Caco-2 (cell line): Measurements from ENCODE around the gene LEO1. TPM values are rescaled to one million over a fixed set of nuclear protein-coding genes. Genes with fewer than 3 reads are reported as not detected.

Source experiments
- BruUV-seq: library from RNA; stranded (reverse); fragments of 400-500 nt; replicated peaks from 2 replicates; lab custom pipeline; 2021; lab: Mats Ljungman, UMichigan
- CTCF ChIA-PET: fragments of 300-600 bp; sonication (Branson Sonifier 250); formaldehyde crosslinking; loops from one replicate; lab custom pipeline; 2022; ENCODE audit warnings: antibody characterized with exemption; lab: Charles Lee
- POLR2A ChIA-PET: fragments of 300-600 bp; sonication (Branson Sonifier 250); formaldehyde crosslinking; loops from one replicate; lab custom pipeline; 2022; ENCODE audit warnings: antibody characterized with exemption; lab: Charles Lee
- DNase-seq, 2 experiments: peaks; one replicate each; pipeline versions ENCODE4 v3.0.0 to v3.0.0-alpha.2; 2020 to 2022
- H3K27me3 ChIP-seq: replicated peaks from 2 replicates; pipeline ENCODE4 v1.6.0; 2011; ENCODE audit warnings: low read length; ENCODE audit not compliant: control insufficient read depth, insufficient read depth
- H3K36me3 ChIP-seq: 2 replicates; pipeline ENCODE4 v1.5.1; 2011; ENCODE audit warnings: low read length; ENCODE audit not compliant: control insufficient read depth, insufficient read depth
- H3K4me1 ChIP-seq: fragments of 250-450 bp; sonication (Bioruptor Pico); 2 replicates; pipeline ENCODE4 v1.5.1; 2020; ENCODE audit warnings: mild to moderate bottlenecking
- H3K4me3 ChIP-seq: 2 replicates; pipeline ENCODE4 v1.5.1; 2011; ENCODE audit warnings: low read depth, mild to moderate bottlenecking, control low read depth, low read length
- H3K9me3 ChIP-seq: fragments of 250-450 bp; sonication (Bioruptor Pico); 2 replicates; pipeline ENCODE4 v1.5.1; 2020; ENCODE audit warnings: mild to moderate bottlenecking, moderate library complexity
- H3K27ac Mint-ChIP-seq: one replicate; pipeline ENCODE4 v1.8.0; 2022; ENCODE audit warnings: mixed read lengths; ENCODE audit not compliant: unreplicated experiment
- H3K27me3 Mint-ChIP-seq: one replicate; pipeline ENCODE4 v1.8.0; 2022; ENCODE audit warnings: mixed read lengths; ENCODE audit not compliant: insufficient read depth, unreplicated experiment
- H3K36me3 Mint-ChIP-seq: one replicate; pipeline ENCODE4 v1.8.0; 2022; ENCODE audit warnings: mild to moderate bottlenecking, mixed read lengths; ENCODE audit not compliant: insufficient read depth, unreplicated experiment
- H3K4me1 Mint-ChIP-seq: one replicate; pipeline ENCODE4 v1.8.0; 2022; ENCODE audit warnings: low read depth, mixed read lengths; ENCODE audit not compliant: unreplicated experiment
- H3K4me3 Mint-ChIP-seq: one replicate; pipeline ENCODE4 v1.8.0; 2022; ENCODE audit warnings: mild to moderate bottlenecking, moderate library complexity, mixed read lengths; ENCODE audit not compliant: unreplicated experiment
- H3K9me3 Mint-ChIP-seq: one replicate; pipeline ENCODE4 v1.8.0; 2022; ENCODE audit warnings: mixed read lengths; ENCODE audit not compliant: unreplicated experiment
- intact Hi-C: fragments of 100-400 bp; cut with micrococcal nuclease; formaldehyde crosslinking; loops from one replicate; pipeline ENCODE4 v1.10.0; 2022; ENCODE audit not compliant: unreplicated experiment
- total RNA-seq: library from RNA; stranded (reverse); gene quantifications from 2 replicates; pipeline ENCODE4 v1.2.3, GENCODE V29; 2022
- TF ChIP-seq, protein P1 (sequence below), 2 experiments: fragments of 200-600 bp in 1 of 2; IDR thresholded peaks; 1 replicate in 1 of 2; 2 replicates in 1 of 2; pipeline versions ENCODE4 v1.5.1 to v1.8.0; 2011 to 2022; ENCODE audit warnings: antibody characterized with exemption in 1 of 2, control low read depth in 1 of 2, inconsistent platforms in 1 of 2, low read depth in 1 of 2, low read length in 1 of 2, mild to moderate bottlenecking in 1 of 2, moderate library complexity in 1 of 2; ENCODE audit not compliant: insufficient read depth in 1 of 2, severe bottlenecking in 1 of 2, unreplicated experiment in 1 of 2

The LEO1 gene
- total RNA-seq, 1 experiment from 2014 or later: 30.7 TPM

GRCh38 chr15:52014616-52015015 is 43.0 kb upstream of the LEO1 start:
- no peaks in the 10 kb centered on the region for H3K9me3 Mint-ChIP-seq
- BruUV-seq: no TSS peak
- CTCF ChIA-PET: no interaction called here
- peaks cover 5% of the 10 kb centered on the region; the same call in 1 of the 2 replicates for H3K4me1 ChIP-seq
- POLR2A ChIA-PET: no interaction called here
- no peak overlapping the region for H3K27ac Mint-ChIP-seq
- H3K27me3 ChIP-seq: no peaks in the 10 kb centered on the region
- peaks cover 9% of the 10 kb centered on the region for H3K36me3 Mint-ChIP-seq
- no peak overlapping the region for H3K4me3 Mint-ChIP-seq
- H3K27me3 Mint-ChIP-seq: no peaks in the 10 kb centered on the region
- no peaks in the 10 kb centered on the region for H3K9me3 ChIP-seq
- intact Hi-C loops: loop anchor here (5.0 kb wide), 1 partner anchor 42 kb away; the partner anchor contains the start of gene LEO1
- H3K36me3 ChIP-seq: no peaks in the 10 kb centered on the region
- H3K4me3 ChIP-seq: no peak overlapping the region
- DNase-seq: no peak
- TF ChIP-seq, protein P1, sequence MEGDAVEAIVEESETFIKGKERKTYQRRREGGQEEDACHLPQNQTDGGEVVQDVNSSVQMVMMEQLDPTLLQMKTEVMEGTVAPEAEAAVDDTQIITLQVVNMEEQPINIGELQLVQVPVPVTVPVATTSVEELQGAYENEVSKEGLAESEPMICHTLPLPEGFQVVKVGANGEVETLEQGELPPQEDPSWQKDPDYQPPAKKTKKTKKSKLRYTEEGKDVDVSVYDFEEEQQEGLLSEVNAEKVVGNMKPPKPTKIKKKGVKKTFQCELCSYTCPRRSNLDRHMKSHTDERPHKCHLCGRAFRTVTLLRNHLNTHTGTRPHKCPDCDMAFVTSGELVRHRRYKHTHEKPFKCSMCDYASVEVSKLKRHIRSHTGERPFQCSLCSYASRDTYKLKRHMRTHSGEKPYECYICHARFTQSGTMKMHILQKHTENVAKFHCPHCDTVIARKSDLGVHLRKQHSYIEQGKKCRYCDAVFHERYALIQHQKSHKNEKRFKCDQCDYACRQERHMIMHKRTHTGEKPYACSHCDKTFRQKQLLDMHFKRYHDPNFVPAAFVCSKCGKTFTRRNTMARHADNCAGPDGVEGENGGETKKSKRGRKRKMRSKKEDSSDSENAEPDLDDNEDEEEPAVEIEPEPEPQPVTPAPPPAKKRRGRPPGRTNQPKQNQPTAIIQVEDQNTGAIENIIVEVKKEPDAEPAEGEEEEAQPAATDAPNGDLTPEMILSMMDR (IDR thresholded peaks at IDR 0.05; ENCODE audit: insufficient read depth in 1 of 2, low read depth in 1 of 2, low read length in 1 of 2, severe bottlenecking in 1 of 2, unreplicated experiment in 1 of 2): no peak
- H3K4me1 Mint-ChIP-seq: peaks cover 6% of the 10 kb centered on the region

DNA sequence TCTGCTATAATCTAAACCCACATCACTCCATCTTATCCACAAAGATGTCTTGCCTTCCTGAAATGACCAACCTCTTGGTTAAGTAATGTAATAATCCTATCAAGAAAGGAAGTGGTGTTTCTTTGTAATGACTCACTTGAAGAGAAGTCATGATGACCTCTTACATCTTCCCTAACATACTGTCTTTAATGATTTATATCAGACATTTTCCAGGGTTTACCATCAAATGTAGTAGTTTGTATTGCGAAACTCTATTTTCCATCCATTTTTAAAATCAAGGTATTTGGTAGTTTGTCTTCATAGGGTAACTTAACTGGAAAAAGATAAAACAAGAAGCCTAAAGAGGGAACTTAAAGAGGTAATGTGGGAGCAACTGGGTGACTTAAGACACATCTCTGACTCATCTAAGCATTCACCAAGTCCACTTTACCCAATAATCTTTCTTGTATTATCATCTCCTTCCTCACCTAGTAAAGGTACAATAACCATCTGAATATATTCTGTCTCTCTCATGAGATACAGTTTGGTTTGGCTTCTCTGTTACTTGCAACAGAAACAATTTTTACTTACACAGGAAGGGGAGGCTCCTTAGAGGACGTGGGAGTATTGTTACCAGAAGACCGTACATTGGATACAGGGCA is 41.7 kb upstream of the LEO1 start:
- Histone ChIP-seq H3K36me3 (no peaks in the 10 kb centered on the region), H3K4me1 (peaks cover under 1% of the 10 kb centered on the region; the same call in 1 of the 2 replicates), H3K27me3 (no peaks in the 10 kb centered on the region), H3K4me3 (no peak overlapping the region), H3K9me3 (no peaks in the 10 kb centered on the region)
- Mint-ChIP-seq H3K4me1 (peaks cover under 1% of the 10 kb centered on the region), H3K9me3 (no peaks in the 10 kb centered on the region), H3K27me3 (no peaks in the 10 kb centered on the region), H3K36me3 (no peaks in the 10 kb centered on the region), H3K4me3 (no peak overlapping the region), H3K27ac (no peak overlapping the region)
- POLR2A ChIA-PET: no interaction called here
- TF ChIP-seq, protein P1 (IDR thresholded peaks at IDR 0.05; ENCODE audit: insufficient read depth in 1 of 2, low read depth in 1 of 2, low read length in 1 of 2, severe bottlenecking in 1 of 2, unreplicated experiment in 1 of 2): no peak
- intact Hi-C loops: no loop called here
- DNase-seq: no peak
- BruUV-seq: no TSS peak
- CTCF ChIA-PET: no interaction called here

DNA sequence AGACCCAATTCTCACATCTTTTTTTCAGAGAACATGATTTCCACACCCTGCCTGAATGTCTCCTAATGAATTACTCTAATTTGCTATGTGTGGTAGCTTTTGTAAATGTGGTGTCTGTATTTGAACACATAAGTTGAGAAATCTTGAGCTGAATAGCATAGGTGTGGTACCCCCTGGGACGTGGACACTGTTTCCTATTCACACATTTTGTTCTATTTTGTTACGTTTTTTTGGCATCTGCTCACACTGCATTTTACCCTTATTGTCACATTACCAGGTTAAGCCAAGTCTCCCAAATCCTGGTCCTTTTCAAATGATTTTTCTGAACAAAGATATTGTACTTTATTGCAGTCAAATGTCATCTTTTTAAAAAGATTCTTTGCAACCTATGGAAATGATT is 40.6 kb upstream of the LEO1 start:
- DNase-seq: no peak
- BruUV-seq: no TSS peak
- no peaks in the 10 kb centered on the region for H3K4me1 Mint-ChIP-seq
- H3K27me3 ChIP-seq: no peaks in the 10 kb centered on the region
- no peaks in the 10 kb centered on the region for H3K9me3 Mint-ChIP-seq
- intact Hi-C loops: no loop called here
- no peaks in the 10 kb centered on the region for H3K4me1 ChIP-seq
- no peaks in the 10 kb centered on the region for H3K36me3 Mint-ChIP-seq
- H3K27ac Mint-ChIP-seq: no peak overlapping the region
- ChIA-PET CTCF (no interaction called here), POLR2A (no interaction called here)
- H3K9me3 ChIP-seq: no peaks in the 10 kb centered on the region
- no peak overlapping the region for H3K4me3 ChIP-seq
- H3K27me3 Mint-ChIP-seq: no peaks in the 10 kb centered on the region
- TF ChIP-seq, protein P1 (IDR thresholded peaks at IDR 0.05; ENCODE audit: insufficient read depth in 1 of 2, low read depth in 1 of 2, low read length in 1 of 2, severe bottlenecking in 1 of 2, unreplicated experiment in 1 of 2): no peak
- no peak overlapping the region for H3K4me3 Mint-ChIP-seq
- no peaks in the 10 kb centered on the region for H3K36me3 ChIP-seq
